ENCODE measurements around the gene TUBB3.

DNA sequence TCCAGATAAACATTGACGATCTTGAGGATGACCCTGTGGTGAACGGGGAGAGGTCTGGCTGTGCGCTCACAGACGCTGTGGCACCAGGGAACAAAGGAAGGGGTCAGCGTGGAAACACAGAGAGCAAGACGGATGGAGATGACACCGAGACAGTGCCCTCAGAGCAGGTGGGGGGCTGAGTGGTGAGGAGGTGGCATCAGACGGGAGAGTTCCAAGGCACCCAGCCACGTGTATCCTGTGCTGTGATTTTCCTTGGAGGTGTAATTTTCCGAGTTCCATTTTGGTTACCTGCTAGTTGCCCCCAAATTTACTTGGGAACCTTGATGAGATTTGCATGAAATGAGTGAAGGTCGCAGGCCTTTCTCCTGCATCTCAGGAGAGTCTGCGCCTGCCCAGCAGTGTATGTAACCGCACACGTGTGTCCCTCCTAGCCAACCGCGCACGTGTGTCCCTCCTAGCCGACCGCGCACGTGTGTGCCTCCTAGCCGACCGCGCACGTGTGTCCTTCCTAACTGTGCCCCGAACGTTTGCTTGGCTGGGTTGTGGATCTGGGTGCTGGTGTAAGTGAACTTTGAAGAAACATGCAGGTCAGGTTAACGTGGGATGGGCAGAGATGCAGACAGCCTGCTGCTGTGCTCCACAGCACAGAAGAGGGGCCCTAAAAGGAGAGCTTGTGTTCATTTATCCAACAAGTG, 39.6 kb upstream of the TUBB3 start:
- TF ChIP-seq ZC3H10 (CRISPR knock-in tag; IDR thresholded peaks at IDR 0.05), result no peak
- TF ChIP-seq ISL1 (CRISPR knock-in tag; IDR thresholded peaks at IDR 0.05), result no peak
- TF ChIP-seq ZFP3 (CRISPR knock-in tag; IDR thresholded peaks at IDR 0.05), result no peak
- no peak for TF ChIP-seq SNAI2 (CRISPR knock-in tag; IDR thresholded peaks at IDR 0.05)
- TF ChIP-seq, protein P1, sequence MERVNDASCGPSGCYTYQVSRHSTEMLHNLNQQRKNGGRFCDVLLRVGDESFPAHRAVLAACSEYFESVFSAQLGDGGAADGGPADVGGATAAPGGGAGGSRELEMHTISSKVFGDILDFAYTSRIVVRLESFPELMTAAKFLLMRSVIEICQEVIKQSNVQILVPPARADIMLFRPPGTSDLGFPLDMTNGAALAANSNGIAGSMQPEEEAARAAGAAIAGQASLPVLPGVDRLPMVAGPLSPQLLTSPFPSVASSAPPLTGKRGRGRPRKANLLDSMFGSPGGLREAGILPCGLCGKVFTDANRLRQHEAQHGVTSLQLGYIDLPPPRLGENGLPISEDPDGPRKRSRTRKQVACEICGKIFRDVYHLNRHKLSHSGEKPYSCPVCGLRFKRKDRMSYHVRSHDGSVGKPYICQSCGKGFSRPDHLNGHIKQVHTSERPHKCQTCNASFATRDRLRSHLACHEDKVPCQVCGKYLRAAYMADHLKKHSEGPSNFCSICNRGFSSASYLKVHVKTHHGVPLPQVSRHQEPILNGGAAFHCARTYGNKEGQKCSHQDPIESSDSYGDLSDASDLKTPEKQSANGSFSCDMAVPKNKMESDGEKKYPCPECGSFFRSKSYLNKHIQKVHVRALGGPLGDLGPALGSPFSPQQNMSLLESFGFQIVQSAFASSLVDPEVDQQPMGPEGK (CRISPR knock-in tag; IDR thresholded peaks at IDR 0.05; ENCODE audit: borderline replicate concordance), result no peak
- TF ChIP-seq, protein P2, sequence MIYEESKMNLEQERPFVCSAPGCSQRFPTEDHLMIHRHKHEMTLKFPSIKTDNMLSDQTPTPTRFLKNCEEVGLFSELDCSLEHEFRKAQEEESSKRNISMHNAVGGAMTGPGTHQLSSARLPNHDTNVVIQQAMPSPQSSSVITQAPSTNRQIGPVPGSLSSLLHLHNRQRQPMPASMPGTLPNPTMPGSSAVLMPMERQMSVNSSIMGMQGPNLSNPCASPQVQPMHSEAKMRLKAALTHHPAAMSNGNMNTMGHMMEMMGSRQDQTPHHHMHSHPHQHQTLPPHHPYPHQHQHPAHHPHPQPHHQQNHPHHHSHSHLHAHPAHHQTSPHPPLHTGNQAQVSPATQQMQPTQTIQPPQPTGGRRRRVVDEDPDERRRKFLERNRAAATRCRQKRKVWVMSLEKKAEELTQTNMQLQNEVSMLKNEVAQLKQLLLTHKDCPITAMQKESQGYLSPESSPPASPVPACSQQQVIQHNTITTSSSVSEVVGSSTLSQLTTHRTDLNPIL (CRISPR knock-in tag; IDR thresholded peaks at IDR 0.05; ENCODE audit: low read depth), result no peak
- no peak for TF ChIP-seq RARB (CRISPR knock-in tag; IDR thresholded peaks at IDR 0.05)
- TF ChIP-seq TOX (CRISPR knock-in tag; IDR thresholded peaks at IDR 0.05; ENCODE audit: borderline replicate concordance), result no peak
- no peak for TF ChIP-seq PPARA (CRISPR knock-in tag; IDR thresholded peaks at IDR 0.05; ENCODE audit: borderline replicate concordance)
- no peak for TF ChIP-seq OSR1 (CRISPR knock-in tag; IDR thresholded peaks at IDR 0.05)
